Left lung (tissue), 10 donors: ENCODE measurements around the gene PTN. TPM values are rescaled to one million over a fixed set of nuclear protein-coding genes. Genes with fewer than 3 reads are reported as not detected.

Source experiments
- ATAC-seq: fragments of 200-7000 bp; cut with Tn5 transposase; one replicate; pipeline ENCODE4 v1.9.1; 2020; ENCODE audit warnings: moderate library complexity
- DNase-seq, 4 donors: peaks; one replicate each; pipeline ENCODE4 v3.0.0-alpha.2; 2013 to 2020
- H3K27ac ChIP-seq, 2 donors: fragments of 200-600 bp; sonication (generic) in 1 of 2; one replicate each; pipeline versions ENCODE4 v1.5.0 to v1.8.0; 2020 to 2021
- H3K27me3 ChIP-seq, 2 donors: fragments of 200-600 bp; sonication (generic) in 1 of 2; one replicate each; pipeline versions ENCODE4 v1.5.0 to v1.8.0; 2020 to 2021
- H3K36me3 ChIP-seq, 2 donors: fragments of 200-600 bp; sonication (generic) in 1 of 2; one replicate each; pipeline versions ENCODE4 v1.5.0 to v1.8.0; 2020 to 2021
- H3K4me1 ChIP-seq, 2 donors: fragments of 200-600 bp; one replicate each; pipeline ENCODE4 v1.8.0; 2021
- H3K4me3 ChIP-seq, 2 donors: fragments of 200-600 bp; sonication (generic) in 1 of 2; one replicate each; pipeline versions ENCODE4 v1.5.0 to v1.8.0; 2020 to 2021; ENCODE audit warnings: mild to moderate bottlenecking in 1 of 2
- H3K9me3 ChIP-seq, 2 donors: fragments of 200-600 bp; sonication (generic) in 1 of 2; one replicate each; pipeline versions ENCODE4 v1.5.0 to v1.8.0; 2020 to 2021
- intact Hi-C, 2 donors: fragments of 100-400 bp; cut with DNase I; formaldehyde crosslinking; loops; one replicate each; pipeline versions ENCODE4 v1.11.2 to v1.14.2; 2022
- polyA plus RNA-seq, 6 donors: library from polyadenylated mRNA; unstranded; fragments of 120-200 nt; gene quantifications; one replicate each; pipeline ENCODE4 v1.2.1, GENCODE V29; 2013; ENCODE audit not compliant: insufficient read length in 6 of 6
- total RNA-seq, 2 donors: library from RNA; stranded (reverse); fragmentation: NEBNext Ultra II Directional; extraction: Animal tissue kit (Norgen Biotek cat#: 25700); gene quantifications; one replicate each; pipeline ENCODE4 v1.2.1, GENCODE V29; 2021
- TF ChIP-seq, protein P1 (sequence below), 2 donors: fragments of 200-600 bp; sonication (generic) in 1 of 2; IDR thresholded peaks; one replicate each; pipeline versions ENCODE4 v1.5.0 to v1.8.0; 2021; ENCODE audit warnings: antibody characterized with exemption in 2 of 2
- donor health status: DM: no; HTN: yes; CAD: no.
- donor health status: DM: no; HTN: no; CAD: no.

PTN gene
- total and polyA plus RNA-seq, 8 donors, result 2.1 to 85.1 (median 62.0) TPM

- DNase-seq (no peak), ATAC-seq (no peak)
- Histone ChIP-seq H3K27ac (no peak overlapping the region), H3K9me3 (no peaks in the 10 kb centered on the region), H3K4me3 (no peak overlapping the region), H3K27me3 (no peaks in the 10 kb centered on the region), H3K36me3 (no peaks in the 10 kb centered on the region), H3K4me1 (no peaks in the 10 kb centered on the region)
- intact Hi-C loops, result no loop called here
- TF ChIP-seq, protein P1, sequence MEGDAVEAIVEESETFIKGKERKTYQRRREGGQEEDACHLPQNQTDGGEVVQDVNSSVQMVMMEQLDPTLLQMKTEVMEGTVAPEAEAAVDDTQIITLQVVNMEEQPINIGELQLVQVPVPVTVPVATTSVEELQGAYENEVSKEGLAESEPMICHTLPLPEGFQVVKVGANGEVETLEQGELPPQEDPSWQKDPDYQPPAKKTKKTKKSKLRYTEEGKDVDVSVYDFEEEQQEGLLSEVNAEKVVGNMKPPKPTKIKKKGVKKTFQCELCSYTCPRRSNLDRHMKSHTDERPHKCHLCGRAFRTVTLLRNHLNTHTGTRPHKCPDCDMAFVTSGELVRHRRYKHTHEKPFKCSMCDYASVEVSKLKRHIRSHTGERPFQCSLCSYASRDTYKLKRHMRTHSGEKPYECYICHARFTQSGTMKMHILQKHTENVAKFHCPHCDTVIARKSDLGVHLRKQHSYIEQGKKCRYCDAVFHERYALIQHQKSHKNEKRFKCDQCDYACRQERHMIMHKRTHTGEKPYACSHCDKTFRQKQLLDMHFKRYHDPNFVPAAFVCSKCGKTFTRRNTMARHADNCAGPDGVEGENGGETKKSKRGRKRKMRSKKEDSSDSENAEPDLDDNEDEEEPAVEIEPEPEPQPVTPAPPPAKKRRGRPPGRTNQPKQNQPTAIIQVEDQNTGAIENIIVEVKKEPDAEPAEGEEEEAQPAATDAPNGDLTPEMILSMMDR (IDR thresholded peaks at IDR 0.05), result no peak
Measured at GRCh38 chr7:137381045-137381444, 37.5 kb upstream of the PTN start.

GRCh38 chr7:137373507-137373906 is 30.0 kb upstream of the PTN start:
- DNase-seq (no peak), ATAC-seq (no peak)
- Histone ChIP-seq H3K27me3 (no peaks in the 10 kb centered on the region), H3K4me1 (no peaks in the 10 kb centered on the region), H3K4me3 (no peak overlapping the region), H3K27ac (no peak overlapping the region), H3K9me3 (no peaks in the 10 kb centered on the region), H3K36me3 (no peaks in the 10 kb centered on the region)
- TF ChIP-seq, protein P1 (IDR thresholded peaks at IDR 0.05), result no peak
- intact Hi-C loops, result no loop called here

- Histone ChIP-seq H3K27me3 (no peaks in the 10 kb centered on the region), H3K9me3 (peaks cover 0 to 4% of the 10 kb centered on the region in 2 donors), H3K36me3 (no peaks in the 10 kb centered on the region), H3K27ac (no peak overlapping the region), H3K4me1 (no peaks in the 10 kb centered on the region), H3K4me3 (no peak overlapping the region)
- DNase-seq, result no peak
- TF ChIP-seq, protein P1 (IDR thresholded peaks at IDR 0.05), result no peak
- intact Hi-C loops, result no loop called here
- ATAC-seq, result no peak
Measured at GRCh38 chr7:137371616-137372015, 28.1 kb upstream of the PTN start.

- intact Hi-C loops, result no loop called here
- H3K27me3 ChIP-seq, result no peaks in the 10 kb centered on the region
- no peak overlapping the region for H3K27ac ChIP-seq
- TF ChIP-seq, protein P1 (IDR thresholded peaks at IDR 0.05), result no peak
- DNase-seq, result no peak
- no peak overlapping the region for H3K4me3 ChIP-seq
- no peak for ATAC-seq
- H3K36me3 ChIP-seq, result no peaks in the 10 kb centered on the region
- no peaks in the 10 kb centered on the region for H3K4me1 ChIP-seq
- H3K9me3 ChIP-seq, result peaks cover 0 to 19% of the 10 kb centered on the region in 2 donors
Measured at GRCh38 chr7:137366995-137367394, 23.5 kb upstream of the PTN start.

DNA sequence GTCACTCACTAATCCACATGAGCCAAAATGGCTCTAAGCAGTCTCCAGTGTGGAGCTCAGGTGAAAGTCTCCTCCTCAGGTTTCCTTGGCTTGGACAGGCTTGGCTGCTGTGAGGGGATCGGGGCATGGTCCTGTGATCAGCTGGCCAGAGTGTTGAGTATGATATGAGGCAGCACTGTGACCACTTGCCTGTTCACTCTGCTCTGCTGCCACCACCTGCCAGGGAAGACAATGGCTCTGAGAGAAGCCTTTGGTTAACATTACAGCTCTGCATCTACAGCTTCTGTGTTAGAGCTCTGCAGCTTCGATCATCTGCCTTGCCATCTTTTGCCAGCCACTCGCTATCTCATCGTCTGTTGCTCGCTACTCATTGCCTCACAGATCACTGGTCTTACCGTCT is 20.1 kb upstream of the PTN start:
- ATAC-seq (no peak), DNase-seq (no peak)
- intact Hi-C loops, result no loop called here
- no peak overlapping the region for H3K27ac ChIP-seq
- no peaks in the 10 kb centered on the region for H3K27me3 ChIP-seq
- peaks cover 0 to 45% of the 10 kb centered on the region in 2 donors for H3K9me3 ChIP-seq
- TF ChIP-seq, protein P1 (IDR thresholded peaks at IDR 0.05), result no peak
- no peak overlapping the region for H3K4me3 ChIP-seq
- H3K36me3 ChIP-seq, result no peaks in the 10 kb centered on the region
- no peaks in the 10 kb centered on the region for H3K4me1 ChIP-seq
